Measurements from ENCODE around the gene KIF3A. TPM values are rescaled to one million over a fixed set of nuclear protein-coding genes. Genes with fewer than 3 reads are reported as not detected.

The KIF3A gene
- total RNA-seq, 1 experiment from 2014 or later, result 4.4 TPM

- no peak for DNase-seq (ENCODE audit: low read depth)
Observed at GRCh38 chr5:132678735-132679134, 58.6 kb downstream of the KIF3A start.

GRCh38 chr5:132677682-132678400, 59.5 kb downstream of the KIF3A start:
- no peak for DNase-seq (ENCODE audit: low read depth)

- peak; percentile 84 for DNase-seq (ENCODE audit: low read depth)
Observed at GRCh38 chr5:132677191-132677590, 60.2 kb downstream of the KIF3A start.

DNA sequence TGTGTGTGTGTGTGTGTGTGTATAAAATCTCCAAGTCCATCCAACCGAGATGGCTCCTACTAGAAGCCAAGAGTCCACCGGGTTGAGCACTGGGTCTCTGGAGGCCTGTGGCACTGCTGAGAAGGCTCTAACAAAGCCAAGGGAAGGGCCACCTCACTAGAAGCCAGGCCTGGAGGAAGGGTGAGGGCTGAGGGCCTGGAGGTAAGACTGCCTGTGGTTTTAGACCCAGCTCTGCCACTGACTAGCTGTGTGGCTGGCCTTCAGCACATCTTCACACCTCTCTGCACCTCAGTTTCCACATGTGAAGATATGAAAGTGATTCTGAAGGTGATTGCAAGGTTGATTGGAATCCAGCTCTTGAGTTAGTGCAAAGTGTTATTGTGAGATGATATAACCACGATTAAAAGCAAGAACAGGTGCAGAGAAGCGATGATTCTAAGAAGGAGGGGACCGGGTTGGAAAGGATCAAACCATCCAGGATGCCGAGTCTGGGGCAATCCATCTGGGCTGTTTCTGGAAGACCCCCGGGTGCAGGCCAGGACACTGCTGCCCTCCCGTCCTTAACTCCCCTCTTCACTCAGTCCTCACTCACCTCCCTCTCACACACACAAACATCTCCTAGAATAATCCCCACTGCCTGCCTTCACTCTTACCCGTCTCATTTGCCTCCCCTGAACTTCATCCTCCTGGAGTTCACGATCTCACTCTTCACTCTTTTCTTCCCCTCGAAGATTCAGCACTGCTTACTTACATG, 61.2 kb downstream of the KIF3A start:
- no peak for DNase-seq (ENCODE audit: low read depth)

DNA sequence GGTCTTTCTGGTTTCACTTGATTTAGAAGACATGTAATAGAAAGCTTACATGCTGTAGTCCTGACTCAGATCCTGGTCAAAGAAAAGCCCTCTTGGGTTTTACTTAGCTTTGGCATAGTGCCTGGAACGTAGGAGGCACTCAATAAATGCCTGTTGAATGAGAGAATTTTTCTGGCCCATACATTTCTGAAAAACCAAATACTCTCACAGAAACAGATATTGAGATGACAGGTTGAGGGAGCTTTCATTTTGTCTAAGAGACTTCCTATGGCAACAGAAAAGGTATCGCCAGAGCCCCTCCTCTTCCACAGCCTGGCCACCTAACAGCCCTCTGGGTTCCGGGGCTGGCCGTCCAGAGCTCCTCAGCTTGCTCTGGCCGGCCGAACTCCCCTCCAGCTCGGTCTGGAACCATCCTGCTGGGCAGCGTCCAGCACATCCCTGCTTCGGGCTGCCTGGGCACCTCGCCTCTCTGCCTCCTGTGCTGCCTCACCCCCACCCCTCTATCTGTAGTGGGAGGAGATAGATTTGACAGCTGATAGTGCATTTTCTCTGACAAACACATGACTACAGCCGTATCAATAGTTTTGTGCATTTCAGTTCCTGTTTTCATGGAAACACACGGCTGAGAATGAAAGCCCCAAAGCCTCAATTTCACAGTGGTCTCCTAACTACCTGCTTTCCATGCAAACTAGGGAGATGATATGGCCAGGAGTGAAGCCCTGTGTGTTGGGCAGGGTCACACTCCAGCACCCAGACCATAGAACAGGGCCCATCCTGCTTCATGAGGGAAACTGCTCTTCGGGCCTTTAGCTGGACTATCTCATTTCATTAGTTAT, 62.5 kb downstream of the KIF3A start:
- DNase-seq (ENCODE audit: low read depth), result peak; percentile 83

GRCh38 chr5:132673939-132674630, 63.3 kb downstream of the KIF3A start, which contains the start of gene IL4:
Gene IL4 (plus strand): TSS chr5:132673989. CDS start chr5:132674051, 62 bp downstream.
- DNase-seq (ENCODE audit: low read depth), result no peak

DNA sequence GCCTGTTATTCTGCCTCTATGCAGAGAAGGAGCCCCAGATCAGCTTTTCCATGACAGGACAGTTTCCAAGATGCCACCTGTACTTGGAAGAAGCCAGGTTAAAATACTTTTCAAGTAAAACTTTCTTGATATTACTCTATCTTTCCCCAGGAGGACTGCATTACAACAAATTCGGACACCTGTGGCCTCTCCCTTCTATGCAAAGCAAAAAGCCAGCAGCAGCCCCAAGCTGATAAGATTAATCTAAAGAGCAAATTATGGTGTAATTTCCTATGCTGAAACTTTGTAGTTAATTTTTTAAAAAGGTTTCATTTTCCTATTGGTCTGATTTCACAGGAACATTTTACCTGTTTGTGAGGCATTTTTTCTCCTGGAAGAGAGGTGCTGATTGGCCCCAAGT, 63.9 kb downstream of the KIF3A start:
- no peak for DNase-seq (ENCODE audit: low read depth)

GRCh38 chr5:132671000-132671399, 66.3 kb downstream of the KIF3A start:
- no peak for DNase-seq (ENCODE audit: low read depth)

DNA sequence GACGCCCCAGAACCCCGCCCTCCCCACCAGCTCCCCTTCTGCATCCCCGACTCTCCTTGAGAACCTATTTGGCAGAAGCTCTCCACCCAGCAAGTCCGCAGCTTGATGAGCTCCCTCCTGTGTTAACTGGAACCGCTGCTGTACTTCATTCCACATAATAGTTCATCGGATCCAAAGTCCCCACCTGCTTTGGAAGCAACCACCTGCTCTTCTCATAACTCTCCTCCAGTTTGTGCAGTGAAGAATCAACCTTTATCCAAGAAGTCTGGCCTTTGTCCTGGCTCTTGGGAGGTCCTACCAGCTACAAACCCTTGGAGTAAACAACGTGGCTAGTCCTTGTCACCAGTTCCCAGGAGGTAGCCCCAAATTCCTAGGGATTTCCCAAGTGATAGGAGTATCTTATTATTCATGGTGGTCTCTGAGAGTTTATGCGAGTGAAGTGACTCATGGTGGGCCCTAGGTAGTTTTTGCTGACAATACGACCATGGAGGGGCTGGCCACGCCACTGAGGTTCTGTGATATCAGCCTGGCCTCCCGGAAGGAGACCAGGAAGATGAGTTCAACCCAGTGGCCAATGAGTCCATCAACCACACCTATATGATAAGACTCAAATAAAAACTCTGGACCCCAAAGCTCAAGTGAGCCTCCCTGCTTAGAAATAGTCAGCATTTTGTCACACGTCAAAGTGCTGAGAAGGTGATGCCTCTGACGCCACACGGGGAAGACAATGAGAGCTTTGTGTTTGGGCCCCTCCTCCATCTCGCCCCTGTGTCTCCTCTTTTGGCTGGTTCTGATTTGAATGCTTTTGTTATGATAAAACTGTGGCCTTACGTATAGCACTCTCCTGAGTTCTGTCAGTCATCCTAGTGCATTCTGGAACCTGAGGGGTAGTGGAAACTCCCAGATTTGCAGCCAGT, 67.1 kb downstream of the KIF3A start:
- DNase-seq (ENCODE audit: low read depth), result no peak

DNA sequence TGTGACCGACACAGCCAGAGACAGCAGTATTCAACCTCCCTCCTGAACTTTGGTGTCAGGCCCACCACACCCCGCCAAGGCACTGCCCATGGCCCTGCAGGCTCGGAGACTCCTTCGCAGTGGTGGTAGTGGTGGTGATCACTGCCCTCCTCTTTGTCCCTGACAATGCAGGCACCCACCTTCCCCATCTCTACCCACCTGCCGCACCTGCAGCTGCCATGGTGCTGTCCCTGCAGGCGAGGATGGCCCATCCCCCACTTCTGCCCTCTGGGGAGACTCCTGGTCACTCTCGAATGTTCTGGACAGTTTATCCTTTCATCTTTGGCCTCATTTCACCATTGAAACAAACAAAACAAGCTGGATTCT, 67.9 kb downstream of the KIF3A start:
- no peak for DNase-seq (ENCODE audit: low read depth)

DNA sequence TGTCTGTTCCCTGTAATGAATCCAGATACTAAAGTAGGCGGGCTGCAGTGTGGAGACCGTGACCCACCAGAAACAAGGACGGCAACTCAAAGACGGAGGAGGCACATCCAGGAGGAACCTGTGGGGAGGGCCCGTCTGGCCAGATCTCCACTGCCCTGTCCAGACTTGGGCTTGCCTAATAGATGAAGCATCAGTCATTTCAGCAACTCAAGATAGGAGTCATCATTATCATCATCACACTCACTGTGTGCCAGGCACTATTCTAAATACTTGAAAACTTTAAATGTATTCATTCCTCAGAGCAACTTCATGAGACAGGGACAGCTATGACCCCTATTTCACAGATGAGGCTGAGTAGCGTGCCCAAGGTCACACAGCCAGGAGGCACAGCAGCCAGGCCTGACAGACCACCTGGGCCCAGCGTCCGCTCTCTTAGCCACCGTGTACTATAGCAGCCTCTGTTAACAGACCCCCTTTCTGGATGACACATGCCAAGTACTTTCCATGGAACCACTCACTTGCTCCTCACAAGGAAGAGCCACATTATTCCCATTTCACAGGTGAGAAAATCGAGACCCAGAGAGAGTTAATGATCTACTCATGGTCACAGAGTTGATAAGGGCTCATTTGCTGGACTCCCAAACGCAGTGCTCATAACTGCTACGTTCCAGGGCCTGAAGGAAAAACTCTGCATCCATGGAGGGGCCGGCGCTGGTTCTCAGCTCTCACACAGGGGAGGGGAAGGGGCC, 68.5 kb downstream of the KIF3A start:
- no peak for DNase-seq (ENCODE audit: low read depth)

- DNase-seq (ENCODE audit: low read depth), result no peak
Observed at GRCh38 chr5:132667761-132668705, 69.3 kb downstream of the KIF3A start.

DNA sequence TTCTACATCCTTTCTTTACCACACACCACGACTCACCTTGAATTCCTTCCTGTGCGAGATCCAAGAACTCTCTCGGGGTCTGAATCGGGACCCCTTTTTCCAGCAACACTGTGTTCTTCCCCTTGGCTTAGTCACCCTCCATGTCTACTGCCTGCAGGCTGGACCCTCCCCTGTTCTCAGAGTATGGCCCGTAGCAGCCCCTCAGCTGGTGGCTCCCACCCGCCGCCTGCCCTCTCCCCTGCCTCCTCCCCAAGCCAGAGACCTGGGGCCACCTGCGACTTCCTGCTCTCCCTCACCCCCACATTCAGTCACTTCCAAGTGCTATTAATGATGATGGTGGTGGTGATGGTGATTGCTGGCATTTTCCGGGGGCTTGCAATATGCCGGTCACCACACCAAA, 70.0 kb downstream of the KIF3A start:
- no peak for DNase-seq (ENCODE audit: low read depth)

- no peak for DNase-seq (ENCODE audit: low read depth)
Observed at GRCh38 chr5:132666310-132667123, 70.8 kb downstream of the KIF3A start.

- DNase-seq (ENCODE audit: low read depth), result no peak
Observed at GRCh38 chr5:132665574-132666080, 71.7 kb downstream of the KIF3A start.

GRCh38 chr5:132664696-132665209, 72.6 kb downstream of the KIF3A start:
- DNase-seq (ENCODE audit: low read depth), result no peak

Data from RPMI7951 (cell line).